Measurements from ENCODE around the gene FERMT2.
A peak's percentile ranks its signal among the peaks of the same experiment; 100 is the strongest.

FERMT2 gene

DNA sequence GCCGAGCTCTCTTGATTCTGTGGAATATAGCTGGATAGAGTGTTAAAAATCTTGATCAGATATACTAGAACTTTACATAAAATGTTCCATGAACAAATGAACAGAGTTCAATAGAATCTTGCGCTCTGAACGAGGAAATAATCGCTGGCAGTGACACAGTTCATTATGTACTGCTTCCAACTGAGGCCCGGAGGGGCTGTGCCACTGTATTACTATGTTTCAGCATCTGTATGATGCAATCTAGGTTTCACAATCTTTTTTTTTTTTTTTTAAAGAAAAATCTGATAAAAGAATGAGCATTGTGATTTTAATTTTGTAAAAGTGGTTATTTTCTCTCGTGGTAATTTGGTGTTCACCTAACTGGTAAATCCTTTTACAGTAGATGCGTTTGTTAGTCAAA is 77.2 kb downstream of the FERMT2 start:
- TF ChIP-seq CEBPB (IDR thresholded peaks at IDR 0.05), result 0 out of 2 replicates have a peak, but pooled peaks have one; percentile 34
- no peak for TF ChIP-seq FOXM1 (IDR thresholded peaks at IDR 0.05; ENCODE audit: borderline replicate concordance, low read depth)

DNA sequence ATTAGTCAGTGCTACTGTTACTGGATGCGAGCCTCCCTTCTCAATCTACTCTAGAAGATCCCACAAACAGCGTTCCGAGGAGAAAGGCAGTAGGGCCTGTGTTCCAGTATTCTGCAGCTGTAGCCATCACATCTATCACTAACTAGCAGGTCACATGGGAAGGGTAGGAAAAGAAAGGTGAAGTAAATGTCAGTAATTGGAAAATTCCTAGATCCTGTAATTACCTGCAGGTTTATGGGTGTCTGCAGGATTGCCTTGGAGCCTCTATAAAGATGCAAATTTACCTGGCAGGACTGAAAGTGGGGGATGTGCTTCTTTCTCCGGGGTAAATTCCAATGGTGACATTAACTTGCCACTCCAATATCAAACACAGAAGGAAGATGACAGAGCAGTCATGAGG is 77.8 kb downstream of the FERMT2 start:
- TF ChIP-seq TCF12 (IDR thresholded peaks at IDR 0.05; ENCODE audit: low read depth) (no peak), TAF1 (IDR thresholded peaks at IDR 0.05; ENCODE audit: low read depth) (no peak), CREB1 (IDR thresholded peaks at IDR 0.05; ENCODE audit: low read depth) (no peak), CEBPB (IDR thresholded peaks at IDR 0.05) (no peak), EGR1 (IDR thresholded peaks at IDR 0.05) (no peak), TEAD4 (IDR thresholded peaks at IDR 0.05) (no peak), ZBTB7A (IDR thresholded peaks at IDR 0.05; ENCODE audit: low read depth) (no peak), YY1 (IDR thresholded peaks at IDR 0.05; ENCODE audit: low read depth) (no peak), RAD21 (IDR thresholded peaks at IDR 0.05; ENCODE audit: low read depth) (no peak)
- TF ChIP-seq, protein P1, sequence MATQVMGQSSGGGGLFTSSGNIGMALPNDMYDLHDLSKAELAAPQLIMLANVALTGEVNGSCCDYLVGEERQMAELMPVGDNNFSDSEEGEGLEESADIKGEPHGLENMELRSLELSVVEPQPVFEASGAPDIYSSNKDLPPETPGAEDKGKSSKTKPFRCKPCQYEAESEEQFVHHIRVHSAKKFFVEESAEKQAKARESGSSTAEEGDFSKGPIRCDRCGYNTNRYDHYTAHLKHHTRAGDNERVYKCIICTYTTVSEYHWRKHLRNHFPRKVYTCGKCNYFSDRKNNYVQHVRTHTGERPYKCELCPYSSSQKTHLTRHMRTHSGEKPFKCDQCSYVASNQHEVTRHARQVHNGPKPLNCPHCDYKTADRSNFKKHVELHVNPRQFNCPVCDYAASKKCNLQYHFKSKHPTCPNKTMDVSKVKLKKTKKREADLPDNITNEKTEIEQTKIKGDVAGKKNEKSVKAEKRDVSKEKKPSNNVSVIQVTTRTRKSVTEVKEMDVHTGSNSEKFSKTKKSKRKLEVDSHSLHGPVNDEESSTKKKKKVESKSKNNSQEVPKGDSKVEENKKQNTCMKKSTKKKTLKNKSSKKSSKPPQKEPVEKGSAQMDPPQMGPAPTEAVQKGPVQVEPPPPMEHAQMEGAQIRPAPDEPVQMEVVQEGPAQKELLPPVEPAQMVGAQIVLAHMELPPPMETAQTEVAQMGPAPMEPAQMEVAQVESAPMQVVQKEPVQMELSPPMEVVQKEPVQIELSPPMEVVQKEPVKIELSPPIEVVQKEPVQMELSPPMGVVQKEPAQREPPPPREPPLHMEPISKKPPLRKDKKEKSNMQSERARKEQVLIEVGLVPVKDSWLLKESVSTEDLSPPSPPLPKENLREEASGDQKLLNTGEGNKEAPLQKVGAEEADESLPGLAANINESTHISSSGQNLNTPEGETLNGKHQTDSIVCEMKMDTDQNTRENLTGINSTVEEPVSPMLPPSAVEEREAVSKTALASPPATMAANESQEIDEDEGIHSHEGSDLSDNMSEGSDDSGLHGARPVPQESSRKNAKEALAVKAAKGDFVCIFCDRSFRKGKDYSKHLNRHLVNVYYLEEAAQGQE (IDR thresholded peaks at IDR 0.05; ENCODE audit: low read depth), result no peak
- TF ChIP-seq, protein P2, sequence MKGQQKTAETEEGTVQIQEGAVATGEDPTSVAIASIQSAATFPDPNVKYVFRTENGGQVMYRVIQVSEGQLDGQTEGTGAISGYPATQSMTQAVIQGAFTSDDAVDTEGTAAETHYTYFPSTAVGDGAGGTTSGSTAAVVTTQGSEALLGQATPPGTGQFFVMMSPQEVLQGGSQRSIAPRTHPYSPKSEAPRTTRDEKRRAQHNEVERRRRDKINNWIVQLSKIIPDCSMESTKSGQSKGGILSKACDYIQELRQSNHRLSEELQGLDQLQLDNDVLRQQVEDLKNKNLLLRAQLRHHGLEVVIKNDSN (IDR thresholded peaks at IDR 0.05), result no peak
- TF ChIP-seq, protein P3, sequence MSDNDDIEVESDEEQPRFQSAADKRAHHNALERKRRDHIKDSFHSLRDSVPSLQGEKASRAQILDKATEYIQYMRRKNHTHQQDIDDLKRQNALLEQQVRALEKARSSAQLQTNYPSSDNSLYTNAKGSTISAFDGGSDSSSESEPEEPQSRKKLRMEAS (IDR thresholded peaks at IDR 0.05), result no peak

DNA sequence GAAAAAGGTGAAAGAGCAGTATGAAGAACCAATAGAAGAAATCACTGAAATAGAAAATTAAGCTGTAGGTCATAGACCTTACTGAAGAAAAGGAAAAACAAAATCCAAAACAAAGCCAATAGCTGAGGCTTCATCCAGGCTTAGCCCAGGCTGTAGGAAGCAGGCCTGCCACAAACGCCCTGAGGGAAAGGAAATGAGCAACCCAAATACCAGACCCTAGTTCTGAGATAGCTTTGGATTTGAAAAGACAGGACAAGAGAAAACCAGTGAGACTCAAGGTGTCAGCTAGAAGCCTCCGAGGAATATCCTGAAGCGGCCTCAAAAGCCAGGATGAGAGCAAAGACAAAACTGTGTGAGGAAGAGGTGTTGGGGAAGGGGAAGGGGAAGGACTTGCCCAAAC is 79.2 kb downstream of the FERMT2 start:
- TF ChIP-seq NFIC (IDR thresholded peaks at IDR 0.05) (no peak), TAF1 (IDR thresholded peaks at IDR 0.05; ENCODE audit: low read depth) (no peak), FOXM1 (IDR thresholded peaks at IDR 0.05; ENCODE audit: borderline replicate concordance, low read depth) (no peak), YY1 (IDR thresholded peaks at IDR 0.05; ENCODE audit: low read depth) (no peak), ZBTB7A (IDR thresholded peaks at IDR 0.05; ENCODE audit: low read depth) (no peak), TCF12 (IDR thresholded peaks at IDR 0.05; ENCODE audit: low read depth) (no peak), RAD21 (IDR thresholded peaks at IDR 0.05; ENCODE audit: low read depth) (no peak), EGR1 (IDR thresholded peaks at IDR 0.05) (no peak), CREB1 (IDR thresholded peaks at IDR 0.05; ENCODE audit: low read depth) (no peak), EP300 (IDR thresholded peaks at IDR 0.05; ENCODE audit: borderline replicate concordance) (no peak)
- TF ChIP-seq, protein P3 (IDR thresholded peaks at IDR 0.05), result no peak
- TF ChIP-seq, protein P1 (IDR thresholded peaks at IDR 0.05; ENCODE audit: low read depth), result no peak
- TF ChIP-seq, protein P2 (IDR thresholded peaks at IDR 0.05), result no peak

DNA sequence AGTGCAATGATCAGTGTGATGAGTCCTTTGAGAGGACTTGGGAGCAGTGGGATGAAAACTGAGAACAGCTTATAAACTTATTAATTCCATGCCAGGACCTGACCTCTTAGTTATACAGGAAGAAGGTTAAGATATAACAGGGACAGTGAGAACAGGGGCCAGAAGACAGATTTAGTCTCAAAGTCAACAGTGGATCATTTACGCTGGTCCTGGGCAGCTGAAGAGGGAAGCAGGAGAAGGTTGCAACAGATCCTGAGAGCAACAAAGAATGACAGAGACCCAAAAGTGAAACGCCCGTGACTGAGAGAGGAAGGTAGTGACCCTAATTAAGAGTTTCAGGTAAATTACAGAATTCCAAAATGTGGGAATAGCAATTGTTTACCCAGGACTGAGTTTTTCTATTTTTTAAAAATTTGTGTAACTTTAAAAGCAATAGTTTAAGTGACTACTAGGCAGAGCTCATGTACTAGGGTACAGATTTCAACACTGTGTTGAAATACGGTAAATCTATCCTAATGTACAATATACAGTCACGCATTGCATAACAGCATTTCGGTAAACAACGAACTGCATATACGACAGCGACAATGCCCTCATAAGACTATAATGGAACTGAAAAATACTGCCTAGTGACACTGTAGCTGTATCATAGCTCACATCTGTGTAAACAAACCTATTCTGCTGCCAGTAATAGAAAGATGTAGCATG is 81.8 kb downstream of the FERMT2 start:
- TF ChIP-seq EGR1 (IDR thresholded peaks at IDR 0.05) (no peak), TCF12 (IDR thresholded peaks at IDR 0.05; ENCODE audit: low read depth) (no peak), FOXM1 (IDR thresholded peaks at IDR 0.05; ENCODE audit: borderline replicate concordance, low read depth) (no peak), CEBPB (IDR thresholded peaks at IDR 0.05) (no peak), CREB1 (IDR thresholded peaks at IDR 0.05; ENCODE audit: low read depth) (no peak), EP300 (IDR thresholded peaks at IDR 0.05; ENCODE audit: borderline replicate concordance) (no peak), TAF1 (IDR thresholded peaks at IDR 0.05; ENCODE audit: low read depth) (no peak), NFIC (IDR thresholded peaks at IDR 0.05) (no peak), YY1 (IDR thresholded peaks at IDR 0.05; ENCODE audit: low read depth) (no peak)
- TF ChIP-seq, protein P3 (IDR thresholded peaks at IDR 0.05), result no peak
- TF ChIP-seq, protein P1 (IDR thresholded peaks at IDR 0.05; ENCODE audit: low read depth), result no peak
- TF ChIP-seq, protein P2 (IDR thresholded peaks at IDR 0.05), result no peak
